Ascending aorta (tissue), 2 donors: ENCODE results near the gene VSX1. TPM values are rescaled to one million over a fixed set of nuclear protein-coding genes. Genes with fewer than 3 reads are reported as not detected.

Source experiments
- DNase-seq, 2 donors: peaks; one replicate each; pipeline ENCODE4 v3.0.0-alpha.2; 2019; ENCODE audit warnings: low spot score in 2 of 2
- H3K27ac ChIP-seq, 2 donors: fragments of 200-600 bp; sonication (generic); one replicate each; pipeline ENCODE4 v1.5.1; 2016 to 2017; ENCODE audit warnings: mild to moderate bottlenecking in 1 of 2
- H3K27me3 ChIP-seq: fragments of 200-600 bp; sonication (generic); one replicate; pipeline ENCODE4 v1.5.1; 2017
- H3K36me3 ChIP-seq, 2 donors: fragments of 200-600 bp; sonication (generic); one replicate each; pipeline ENCODE4 v1.5.1; 2016
- H3K4me1 ChIP-seq, 2 donors: fragments of 200-600 bp; sonication (generic); one replicate each; pipeline ENCODE4 v1.5.1; 2016 to 2017; ENCODE audit warnings: mild to moderate bottlenecking in 1 of 2
- H3K4me3 ChIP-seq, 2 donors: fragments of 200-600 bp; sonication (generic); one replicate each; pipeline ENCODE4 v1.5.1; 2016 to 2017; ENCODE audit warnings: mild to moderate bottlenecking in 1 of 2
- H3K9me3 ChIP-seq, 2 donors: fragments of 200-600 bp; sonication (generic); one replicate each; pipeline ENCODE4 v1.5.1; 2016
- CTCF ChIP-seq, 3 experiments: fragments of 200-600 bp in 2 of 3; fragments of 450-650 bp in 1 of 3; sonication (generic) in 2 of 3; IDR thresholded peaks; one replicate each; pipeline ENCODE4 v1.5.1; 2016 to 2019; ENCODE audit warnings: antibody characterized with exemption in 3 of 3, mild to moderate bottlenecking in 1 of 3, moderate library complexity in 1 of 3
- intact Hi-C: fragments of 100-400 bp; cut with DNase I; formaldehyde crosslinking; loops from one replicate; pipeline ENCODE4 v1.15.1; 2023
- total RNA-seq: library from RNA; depleted of rRNA; stranded (reverse); fragments of >200 nt; gene quantifications from one replicate; pipeline ENCODE4 v1.1.0, GENCODE V29; 2016

The VSX1 gene
- total RNA-seq, 1 donor from 2014 or later: not detected

- no peaks in the 10 kb centered on the region for H3K9me3 ChIP-seq
- DNase-seq: peak in 1 of 2 donors; percentile 40
- intact Hi-C loops: no loop called here
- TF ChIP-seq CTCF (IDR thresholded peaks at IDR 0.05): no peak
- no peak overlapping the region for H3K4me3 ChIP-seq
- no peaks in the 10 kb centered on the region for H3K27me3 ChIP-seq
- H3K4me1 ChIP-seq: no peaks in the 10 kb centered on the region
- H3K27ac ChIP-seq: no peak overlapping the region
- H3K36me3 ChIP-seq: no peaks in the 10 kb centered on the region
These were observed 11.0 kb downstream of the VSX1 start for GRCh38 chr20:25070821-25071473.

GRCh38 chr20:25067102-25067987 is 14.6 kb downstream of the VSX1 start:
- TF ChIP-seq CTCF (IDR thresholded peaks at IDR 0.05): no peak
- Histone ChIP-seq H3K27me3 (no peaks in the 10 kb centered on the region), H3K36me3 (no peaks in the 10 kb centered on the region), H3K27ac (no peak overlapping the region), H3K9me3 (no peaks in the 10 kb centered on the region), H3K4me1 (no peaks in the 10 kb centered on the region), H3K4me3 (no peak overlapping the region)
- peak in 1 of 2 donors; percentile 34 for DNase-seq
- intact Hi-C loops: loop anchor here (5.0 kb wide), 1 partner anchor 330 kb away; no protein-coding TSS in a partner anchor

- H3K4me1 ChIP-seq: no peaks in the 10 kb centered on the region
- H3K36me3 ChIP-seq: no peaks in the 10 kb centered on the region
- DNase-seq: peak in 1 of 2 donors; percentile 9
- intact Hi-C loops: loop anchor here (5.0 kb wide), 1 partner anchor 331 kb away; no protein-coding TSS in a partner anchor
- H3K27ac ChIP-seq: no peak overlapping the region
- TF ChIP-seq CTCF (IDR thresholded peaks at IDR 0.05): no peak
- H3K4me3 ChIP-seq: no peak overlapping the region
- no peaks in the 10 kb centered on the region for H3K9me3 ChIP-seq
- no peaks in the 10 kb centered on the region for H3K27me3 ChIP-seq
These were observed 15.6 kb downstream of the VSX1 start for GRCh38 chr20:25066386-25066785.

- H3K27me3 ChIP-seq: no peaks in the 10 kb centered on the region
- no peaks in the 10 kb centered on the region for H3K9me3 ChIP-seq
- intact Hi-C loops: loop anchor here (1.0 to 5.0 kb wide), 3 partner anchors 70 to 332 kb away; no protein-coding TSS in a partner anchor
- H3K36me3 ChIP-seq: no peaks in the 10 kb centered on the region
- H3K27ac ChIP-seq: no peak overlapping the region
- no peak overlapping the region for H3K4me3 ChIP-seq
- peak; percentile 72 to 85 (median 78) for TF ChIP-seq CTCF (IDR thresholded peaks at IDR 0.05)
- peak in 1 of 2 donors; percentile 85 for DNase-seq
- no peaks in the 10 kb centered on the region for H3K4me1 ChIP-seq
These were observed 16.2 kb downstream of the VSX1 start for GRCh38 chr20:25065625-25066338.

- intact Hi-C loops: loop anchor here (1.0 to 5.0 kb wide), 3 partner anchors 70 to 332 kb away; no protein-coding TSS in a partner anchor
- H3K9me3 ChIP-seq: no peaks in the 10 kb centered on the region
- H3K4me1 ChIP-seq: no peaks in the 10 kb centered on the region
- no peak overlapping the region for H3K4me3 ChIP-seq
- H3K27me3 ChIP-seq: no peaks in the 10 kb centered on the region
- no peak overlapping the region for H3K27ac ChIP-seq
- no peak for TF ChIP-seq CTCF (IDR thresholded peaks at IDR 0.05)
- peak in 1 of 2 donors; percentile 59 for DNase-seq
- no peaks in the 10 kb centered on the region for H3K36me3 ChIP-seq
These were observed 16.8 kb downstream of the VSX1 start for GRCh38 chr20:25065072-25065624.
